Neural progenitor cell (in vitro differentiated cells): ENCODE measurements around the gene GON4L. TPM values are rescaled to one million over a fixed set of nuclear protein-coding genes. Genes with fewer than 3 reads are reported as not detected.

Source experiments
- DNase-seq: peaks from one replicate; pipeline ENCODE4 v3.0.0-alpha.2; 2016; ENCODE audit warnings: low spot score
- H2AFZ ChIP-seq: fragments of 200-600 bp; sonication (generic); replicated peaks from 2 replicates; pipeline ENCODE4 v1.6.1; 2016; ENCODE audit warnings: antibody characterized with exemption
- H3F3A ChIP-seq: fragments of 200-600 bp; sonication (generic); 2 replicates; pipeline ENCODE4 v1.6.1; 2016; ENCODE audit warnings: antibody characterized with exemption, low read depth
- H3K27ac ChIP-seq: fragments of 200-600 bp; sonication (generic); 2 replicates; pipeline ENCODE4 v1.5.1; 2016; ENCODE audit warnings: mild to moderate bottlenecking
- H3K27me3 ChIP-seq: fragments of 200-600 bp; sonication (generic); 2 replicates; pipeline ENCODE4 v1.6.1; 2016; ENCODE audit warnings: mild to moderate bottlenecking, moderate library complexity
- H3K36me3 ChIP-seq: fragments of 200-600 bp; sonication (generic); 2 replicates; pipeline ENCODE4 v1.5.1; 2016
- H3K4me1 ChIP-seq: fragments of 200-600 bp; sonication (generic); 2 replicates; pipeline ENCODE4 v1.6.1; 2016; ENCODE audit warnings: mixed run types
- H3K4me2 ChIP-seq: fragments of 200-600 bp; sonication (generic); 2 replicates; pipeline ENCODE4 v1.6.1; 2016
- H3K4me3 ChIP-seq: fragments of 200-600 bp; sonication (generic); 2 replicates; pipeline ENCODE4 v1.5.1; 2016
- H3K79me2 ChIP-seq: fragments of 200-600 bp; sonication (generic); 2 replicates; pipeline ENCODE4 v1.6.1; 2016; ENCODE audit warnings: low read depth
- H3K9ac ChIP-seq: fragments of 200-600 bp; sonication (generic); 2 replicates; pipeline ENCODE4 v1.6.1; 2016
- H3K9me3 ChIP-seq: fragments of 200-600 bp; sonication (generic); 2 replicates; pipeline ENCODE4 v1.5.1; 2016; ENCODE audit warnings: low read depth
- H4K20me1 ChIP-seq: fragments of 200-600 bp; sonication (generic); 2 replicates; pipeline ENCODE4 v1.6.1; 2016; ENCODE audit warnings: low read depth
- H3K27ac Mint-ChIP-seq: 3 replicates; pipeline ENCODE4 v1.8.0; 2021; ENCODE audit warnings: mixed read lengths
- H3K27me3 Mint-ChIP-seq: 2 replicates; pipeline ENCODE4 v1.8.0; 2022; ENCODE audit warnings: low read depth, mild to moderate bottlenecking, inconsistent platforms, moderate library complexity, mixed read lengths; ENCODE audit not compliant: insufficient read depth
- H3K36me3 Mint-ChIP-seq: 3 replicates; pipeline ENCODE4 v1.8.0; 2021; ENCODE audit warnings: mixed read lengths
- H3K4me1 Mint-ChIP-seq: 3 replicates; pipeline ENCODE4 v1.8.0; 2021; ENCODE audit warnings: mixed read lengths
- H3K4me3 Mint-ChIP-seq: 3 replicates; pipeline ENCODE4 v1.8.0; 2021; ENCODE audit warnings: mild to moderate bottlenecking, moderate library complexity, mixed read lengths
- H3K9me3 Mint-ChIP-seq: 3 replicates; pipeline ENCODE4 v1.8.0; 2020; ENCODE audit warnings: mixed read lengths
- CTCF ChIP-seq: fragments of 200-600 bp; sonication (generic); IDR thresholded peaks from 2 replicates; pipeline ENCODE4 v1.5.1; 2017; ENCODE audit warnings: antibody characterized with exemption, mild to moderate bottlenecking
- EZH2 ChIP-seq: fragments of 200-600 bp; sonication (generic); IDR thresholded peaks from 2 replicates; pipeline ENCODE4 v1.6.1; 2017; ENCODE audit warnings: antibody characterized with exemption, mild to moderate bottlenecking, moderate library complexity
- EZH2phosphoT487 ChIP-seq: fragments of 200-600 bp; sonication (generic); IDR thresholded peaks from 2 replicates; pipeline ENCODE4 v1.6.1; 2017; ENCODE audit warnings: antibody characterized with exemption
- total RNA-seq: library from RNA; depleted of rRNA; stranded (reverse); fragments of >200 nt; gene quantifications from 2 replicates; pipeline ENCODE4 v1.2.3, GENCODE V29; 2015; ENCODE audit warnings: low replicate concordance

The GON4L gene
- total RNA-seq, 1 donor from 2014 or later: 31.4 TPM

GRCh38 chr1:155850345-155850744 is 6.7 kb downstream of the GON4L start:
- no peak overlapping the region for H3K27ac ChIP-seq
- no peaks in the 10 kb centered on the region for H3K36me3 ChIP-seq
- H3K4me1 ChIP-seq: no peaks in the 10 kb centered on the region
- H4K20me1 ChIP-seq: peaks cover 3% of the 10 kb centered on the region
- no peak for DNase-seq
- Mint-ChIP-seq H3K4me3 (no peak overlapping the region), H3K27ac (no peak overlapping the region), H3K27me3 (no peaks in the 10 kb centered on the region), H3K4me1 (peaks cover 12% of the 10 kb centered on the region), H3K9me3 (no peaks in the 10 kb centered on the region), H3K36me3 (peaks cover 49% of the 10 kb centered on the region)
- peak overlapping the region; percentile 32 for H3K9ac ChIP-seq
- no peaks in the 10 kb centered on the region for H3K9me3 ChIP-seq
- H3K27me3 ChIP-seq: no peaks in the 10 kb centered on the region
- no peak overlapping the region for H3K4me3 ChIP-seq
- no peaks in the 10 kb centered on the region for H3F3A ChIP-seq
- H3K79me2 ChIP-seq: peaks cover 98% of the 10 kb centered on the region
- no peak overlapping the region for H2AFZ ChIP-seq
- no peak for TF ChIP-seq EZH2phosphoT487
- TF ChIP-seq CTCF: no peak
- no peak for TF ChIP-seq EZH2
- no peak overlapping the region for H3K4me2 ChIP-seq

- Mint-ChIP-seq H3K36me3 (peaks cover 49% of the 10 kb centered on the region), H3K4me1 (peaks cover 12% of the 10 kb centered on the region), H3K27me3 (no peaks in the 10 kb centered on the region), H3K9me3 (no peaks in the 10 kb centered on the region), H3K4me3 (no peak overlapping the region), H3K27ac (peak overlapping the region; percentile 74)
- no peak overlapping the region for H3K4me2 ChIP-seq
- no peak for TF ChIP-seq EZH2
- TF ChIP-seq CTCF: no peak
- TF ChIP-seq EZH2phosphoT487: no peak
- H3K27ac ChIP-seq: no peak overlapping the region
- H3K79me2 ChIP-seq: peaks cover 99% of the 10 kb centered on the region
- H2AFZ ChIP-seq: no peak overlapping the region
- peaks cover 11% of the 10 kb centered on the region for H4K20me1 ChIP-seq
- DNase-seq: no peak
- H3K4me1 ChIP-seq: no peaks in the 10 kb centered on the region
- no peak overlapping the region for H3K4me3 ChIP-seq
- no peaks in the 10 kb centered on the region for H3F3A ChIP-seq
- no peaks in the 10 kb centered on the region for H3K9me3 ChIP-seq
- no peaks in the 10 kb centered on the region for H3K27me3 ChIP-seq
- H3K36me3 ChIP-seq: no peaks in the 10 kb centered on the region
- H3K9ac ChIP-seq: no peak overlapping the region
These were observed 9.0 kb downstream of the GON4L start for GRCh38 chr1:155847823-155848529.

- peaks cover 2% of the 10 kb centered on the region for H3K27me3 Mint-ChIP-seq
- Histone ChIP-seq H3K4me3 (no peak overlapping the region), H3K27ac (no peak overlapping the region), H3K4me1 (no peaks in the 10 kb centered on the region), H3K79me2 (peaks cover 94% of the 10 kb centered on the region), H4K20me1 (peaks cover 20% of the 10 kb centered on the region), H3K27me3 (no peaks in the 10 kb centered on the region), H3K36me3 (no peaks in the 10 kb centered on the region), H3F3A (no peaks in the 10 kb centered on the region), H3K9ac (no peak overlapping the region), H3K4me2 (no peak overlapping the region), H2AFZ (no peak overlapping the region), H3K9me3 (no peaks in the 10 kb centered on the region)
- H3K9me3 Mint-ChIP-seq: no peaks in the 10 kb centered on the region
- peaks cover 42% of the 10 kb centered on the region for H3K36me3 Mint-ChIP-seq
- no peak for DNase-seq
- TF ChIP-seq EZH2phosphoT487 (no peak), EZH2 (no peak), CTCF (no peak)
- no peak overlapping the region for H3K4me3 Mint-ChIP-seq
- peak overlapping the region; percentile 16 for H3K27ac Mint-ChIP-seq
- peaks cover 6% of the 10 kb centered on the region for H3K4me1 Mint-ChIP-seq
These were observed 12.1 kb downstream of the GON4L start for GRCh38 chr1:155844860-155845421.
